IMR-90 (cell line): ENCODE results near the gene PTCH1. TPM values are rescaled to one million over a fixed set of nuclear protein-coding genes. Genes with fewer than 3 reads are reported as not detected.

ENCODE experiments used
- ATAC-seq: fragments of 200-7000 bp; cut with Tn5 transposase; 2 replicates; pipeline ENCODE4 v1.9.1; 2020; ENCODE audit warnings: low read depth, mild to moderate bottlenecking, moderate library complexity
- BruUV-seq: library from RNA; stranded (reverse); fragments of 400-500 nt; replicated peaks from 2 replicates; lab custom pipeline; 2021; lab: Mats Ljungman, UMichigan
- CTCF ChIA-PET: fragments of 300-600 bp; formaldehyde crosslinking; extraction: SDS; loops from one replicate; lab custom pipeline; 2021; ENCODE audit warnings: antibody characterized with exemption; lab: Yijun Ruan, JAX
- POLR2A ChIA-PET: fragments of 300-600 bp; sonication (Branson Sonifier 250); formaldehyde crosslinking; loops from one replicate; lab custom pipeline; 2022; ENCODE audit warnings: antibody characterized with exemption; ENCODE audit not compliant: unreplicated experiment; lab: Charles Lee
- DNase-seq: peaks from one replicate; pipeline ENCODE4 v3.0.0; 2013
- H2AFZ ChIP-seq: replicated peaks from 2 replicates; pipeline ENCODE3; 2013; ENCODE audit warnings: low read length, mild to moderate bottlenecking; ENCODE audit not compliant: poor library complexity
- H2AK5ac ChIP-seq: 2 replicates; pipeline ENCODE4 v1.6.1; 2013; ENCODE audit warnings: low read depth, low read length, inconsistent platforms
- H2AK9ac ChIP-seq: replicated peaks from 2 replicates; pipeline ENCODE3; 2013; ENCODE audit warnings: mild to moderate bottlenecking, low read depth, low read length, moderate library complexity; ENCODE audit not compliant: poor library complexity
- H2BK120ac ChIP-seq: 2 replicates; pipeline ENCODE4 v1.6.1; 2013; ENCODE audit warnings: low read depth, low read length, inconsistent platforms
- H2BK15ac ChIP-seq: 3 replicates; pipeline ENCODE4 v1.6.1; 2013; ENCODE audit warnings: low read depth, low read length, inconsistent platforms
- H2BK20ac ChIP-seq: 2 replicates; pipeline ENCODE4 v1.6.1; 2013; ENCODE audit warnings: low read depth, mild to moderate bottlenecking, inconsistent platforms, low read length, moderate library complexity
- H2BK5ac ChIP-seq: 2 replicates; pipeline ENCODE4 v1.6.1; 2013; ENCODE audit warnings: mild to moderate bottlenecking, low read depth, low read length, inconsistent platforms; ENCODE audit not compliant: poor library complexity, severe bottlenecking
- H3K14ac ChIP-seq: replicated peaks from 2 replicates; pipeline ENCODE4 v1.6.1; 2013; ENCODE audit warnings: low read depth, low read length, inconsistent platforms
- H3K18ac ChIP-seq: 2 replicates; pipeline ENCODE4 v1.6.1; 2013; ENCODE audit warnings: low read depth, low read length, control low read depth
- H3K23ac ChIP-seq: 2 replicates; pipeline ENCODE4 v1.6.1; 2013; ENCODE audit warnings: low read depth, low read length, inconsistent platforms
- H3K27ac ChIP-seq: 2 replicates; pipeline ENCODE4 v1.5.1; 2013; ENCODE audit warnings: mild to moderate bottlenecking, control low read depth, low read length; ENCODE audit not compliant: insufficient read depth
- H3K27me3 ChIP-seq: 2 replicates; pipeline ENCODE4 v1.6.1; 2013; ENCODE audit warnings: low read length; ENCODE audit not compliant: control insufficient read depth, insufficient read depth
- H3K36me3 ChIP-seq: 2 replicates; pipeline ENCODE4 v1.6.1; 2013; ENCODE audit warnings: low read length, mixed read lengths; ENCODE audit not compliant: control insufficient read depth, insufficient read depth
- H3K4ac ChIP-seq: 2 replicates; pipeline ENCODE4 v1.6.1; 2013; ENCODE audit warnings: low read depth, low read length, inconsistent platforms
- H3K4me1 ChIP-seq: 2 replicates; pipeline ENCODE4 v1.6.1; 2013; ENCODE audit warnings: low read length, mixed read lengths; ENCODE audit not compliant: control insufficient read depth, insufficient read depth
- H3K4me2 ChIP-seq: 2 replicates; pipeline ENCODE4 v1.6.1; 2013; ENCODE audit warnings: low read depth, mild to moderate bottlenecking, control low read depth, low read length, moderate library complexity
- H3K4me3 ChIP-seq: 2 replicates; pipeline ENCODE4 v1.5.1; 2013; ENCODE audit warnings: low read depth, mild to moderate bottlenecking, control low read depth, low read length, moderate library complexity; ENCODE audit not compliant: insufficient read depth
- H3K56ac ChIP-seq: 2 replicates; pipeline ENCODE4 v1.6.1; 2013; ENCODE audit warnings: low read length, inconsistent platforms; ENCODE audit not compliant: insufficient read depth; ENCODE audit errors: extremely low read depth
- H3K79me1 ChIP-seq, 2 experiments: 2 replicates each; pipeline ENCODE4 v1.6.1; 2013; ENCODE audit warnings: low read length in 2 of 2, inconsistent platforms in 1 of 2, low read depth in 1 of 2
- H3K9ac ChIP-seq: 2 replicates; pipeline ENCODE4 v1.6.1; 2013; ENCODE audit warnings: low read depth, low read length, control low read depth
- H3K9me1 ChIP-seq: 2 replicates; pipeline ENCODE4 v1.6.1; 2013; ENCODE audit warnings: low read length, inconsistent platforms; ENCODE audit not compliant: insufficient read depth
- H3K9me3 ChIP-seq: 2 replicates; pipeline ENCODE4 v1.6.1; 2013; ENCODE audit warnings: low read length; ENCODE audit not compliant: control insufficient read depth, insufficient read depth
- H4K20me1 ChIP-seq: 2 replicates; pipeline ENCODE4 v1.6.1; 2013; ENCODE audit warnings: low read length, inconsistent platforms; ENCODE audit not compliant: insufficient read depth
- H4K5ac ChIP-seq: 2 replicates; pipeline ENCODE4 v1.6.1; 2013; ENCODE audit warnings: mild to moderate bottlenecking, low read depth, low read length, control low read depth
- H4K8ac ChIP-seq, 2 experiments: 2 replicates each; pipeline ENCODE4 v1.6.1; 2013; ENCODE audit warnings: low read depth in 2 of 2, low read length in 2 of 2, control low read depth in 1 of 2, inconsistent platforms in 1 of 2
- H4K91ac ChIP-seq: 2 replicates; pipeline ENCODE4 v1.6.1; 2013; ENCODE audit warnings: low read depth, low read length, inconsistent platforms; ENCODE audit not compliant: insufficient read depth
- BHLHE40 ChIP-seq: fragments of 150-350 bp; IDR thresholded peaks from 2 replicates; pipeline ENCODE4 v1.6.1; 2016; ENCODE audit warnings: mild to moderate bottlenecking, low read depth, low read length
- CEBPB ChIP-seq: IDR thresholded peaks from 2 replicates; pipeline ENCODE4 v1.6.1; 2012; ENCODE audit warnings: low read depth, low read length, improper control_type of control experiment
- CHD1 ChIP-seq: IDR thresholded peaks from 2 replicates; pipeline ENCODE4 v1.6.1; 2012; ENCODE audit warnings: low read depth, low read length, improper control_type of control experiment
- CTCF ChIP-seq: conservative IDR thresholded peaks from 2 replicates; pipeline ENCODE4 v1.5.1; 2012; ENCODE audit warnings: mild to moderate bottlenecking, low read depth, low read length, improper control_type of control experiment
- ELK1 ChIP-seq: fragments of 150-350 bp; IDR thresholded peaks from 2 replicates; pipeline ENCODE4 v1.6.1; 2016; ENCODE audit warnings: low read depth, mild to moderate bottlenecking, low read length, moderate library complexity, borderline replicate concordance
- FOS ChIP-seq: fragments of 150-350 bp; IDR thresholded peaks from 2 replicates; pipeline ENCODE4 v1.6.1; 2016; ENCODE audit warnings: low read depth, low read length
- MAFK ChIP-seq: IDR thresholded peaks from 2 replicates; pipeline ENCODE4 v1.6.1; 2012; ENCODE audit warnings: low read depth, low read length, improper control_type of control experiment
- MAZ ChIP-seq: IDR thresholded peaks from 2 replicates; pipeline ENCODE4 v1.6.1; 2012; ENCODE audit warnings: low read depth, mild to moderate bottlenecking, low read length, improper control_type of control experiment, moderate library complexity, borderline replicate concordance
- MXI1 ChIP-seq: IDR thresholded peaks from 2 replicates; pipeline ENCODE4 v1.6.1; 2012; ENCODE audit warnings: low read depth, mild to moderate bottlenecking, low read length, moderate library complexity, borderline replicate concordance
- NFE2L2 ChIP-seq: fragments of 150-350 bp; IDR thresholded peaks from 2 replicates; pipeline ENCODE4 v1.6.1; 2016; ENCODE audit warnings: low read depth, mild to moderate bottlenecking, low read length
- POLR2A ChIP-seq: IDR thresholded peaks from 2 replicates; pipeline ENCODE4 v1.6.1; 2012; ENCODE audit warnings: mild to moderate bottlenecking, low read depth, low read length
- RAD21 ChIP-seq: IDR thresholded peaks from 2 replicates; pipeline ENCODE4 v1.6.1; 2012; ENCODE audit warnings: low read length, improper control_type of control experiment
- RCOR1 ChIP-seq: IDR thresholded peaks from 2 replicates; pipeline ENCODE4 v1.6.1; 2012; ENCODE audit warnings: mild to moderate bottlenecking, low read length, improper control_type of control experiment; ENCODE audit not compliant: insufficient replicate concordance
- RFX5 ChIP-seq: IDR thresholded peaks from 2 replicates; pipeline ENCODE4 v1.8.0; 2012; ENCODE audit warnings: low read depth, mild to moderate bottlenecking, low read length, moderate library complexity
- SMC3 ChIP-seq: fragments of 150-350 bp; IDR thresholded peaks from 2 replicates; pipeline ENCODE4 v1.6.1; 2016; ENCODE audit warnings: low read depth, mild to moderate bottlenecking, antibody characterized with exemption, low read length, moderate library complexity
- USF2 ChIP-seq: fragments of 150-350 bp; IDR thresholded peaks from 2 replicates; pipeline ENCODE4 v1.6.1; 2017; ENCODE audit warnings: mild to moderate bottlenecking, antibody characterized with exemption, low read length, low read depth
- WGBS, 2 experiments: methylation state at CpG; one replicate each; pipeline versions ENCODE4 v1.1.5 to v1.1.7; 2013; ENCODE audit warnings: missing lambda C conversion rate in 2 of 2; ENCODE audit not compliant: insufficient read length in 1 of 2; ENCODE audit errors: extremely low coverage in 2 of 2; 5-methylcytosine and 5-hydroxymethylcytosine counted together
- dilution Hi-C: fragments of 300-500 bp; cut with HindIII; formaldehyde crosslinking; loops from one replicate; pipeline ENCODE4 v1.14.3; 2018; ENCODE audit warnings: low sequenced_read_pairs; ENCODE audit not compliant: unreplicated experiment
- in situ Hi-C: fragments of 300-500 bp; cut with MboI; formaldehyde crosslinking; loops from 3 replicates; pipeline ENCODE4 v1.14.3; 2019; ENCODE audit warnings: low sequenced_read_pairs, inconsistent platforms, mixed read lengths
- intact Hi-C: fragments of 100-400 bp; cut with micrococcal nuclease; formaldehyde crosslinking; loops from 2 replicates; pipeline ENCODE4 v1.10.0; 2022
- polyA plus RNA-seq, 3 experiments: library from polyadenylated mRNA; depleted of rRNA; stranded (reverse); fragments of >200 nt; gene quantifications; 2 replicates each; pipeline ENCODE4 v1.2.3, GENCODE V29; 2012; ENCODE audit warnings: low replicate concordance in 1 of 3
- total RNA-seq: library from RNA; depleted of rRNA; stranded (reverse); fragments of >200 nt; gene quantifications from 2 replicates; pipeline ENCODE4 v1.2.3, GENCODE V29; 2012

Gene PTCH1
- total and polyA plus RNA-seq, 2 of the 4 experiments (the other 2 are of a cell fraction), result 4.1 to 5.0 TPM

- TF ChIP-seq RAD21, result no peak
- TF ChIP-seq USF2, result no peak
- no peak for TF ChIP-seq ELK1
- TF ChIP-seq SMC3, result no peak
- no peak for TF ChIP-seq RFX5
- TF ChIP-seq CHD1, result no peak
- no peak for TF ChIP-seq CEBPB
- no peak for TF ChIP-seq BHLHE40
- TF ChIP-seq MAZ, result no peak
- TF ChIP-seq NFE2L2, result no peak
- TF ChIP-seq MXI1, result no peak
- TF ChIP-seq RCOR1, result no peak
- TF ChIP-seq CTCF, result no peak
- no peak for TF ChIP-seq FOS
- TF ChIP-seq POLR2A, result no peak
- no peak for TF ChIP-seq MAFK
- H2BK120ac ChIP-seq, result no peak overlapping the region
- WGBS, 2 experiments, result 100% methylated on average over 1 of the region's 2 CpGs; no CpG with 5 or more reads in 1 of the 2 experiments
- dilution Hi-C loops (no loop called here), intact Hi-C loops (no loop called here), in situ Hi-C loops (no loop called here)
- no peak overlapping the region for H2AK5ac ChIP-seq
- H3K36me3 ChIP-seq, result peaks cover 39% of the 10 kb centered on the region; the same call in 1 of the 2 replicates
- H4K5ac ChIP-seq, result no peak overlapping the region
- H4K8ac ChIP-seq, result no peak overlapping the region
- H3K14ac ChIP-seq, result no peak overlapping the region
- ATAC-seq (no peak), DNase-seq (no peak)
- H3K56ac ChIP-seq, result no peak overlapping the region
- H3K4me1 ChIP-seq, result no peaks in the 10 kb centered on the region
- H3K4me2 ChIP-seq, result no peak overlapping the region
- no peaks in the 10 kb centered on the region for H3K27me3 ChIP-seq
- ChIA-PET POLR2A (no interaction called here), CTCF (no interaction called here)
- no peak overlapping the region for H3K27ac ChIP-seq
- H3K79me1 ChIP-seq, result no peaks in the 10 kb centered on the region
- no peak overlapping the region for H2BK20ac ChIP-seq
- H2BK5ac ChIP-seq, result no peak overlapping the region
- H3K18ac ChIP-seq, result no peak overlapping the region
- no peaks in the 10 kb centered on the region for H4K20me1 ChIP-seq
- no peak overlapping the region for H3K23ac ChIP-seq
- no peak overlapping the region for H2BK15ac ChIP-seq
- H2AFZ ChIP-seq, result no peak overlapping the region
- H3K9ac ChIP-seq, result no peak overlapping the region
- H3K4me3 ChIP-seq, result no peak overlapping the region
- no peak overlapping the region for H2AK9ac ChIP-seq
- BruUV-seq, result no TSS peak
- no peak overlapping the region for H4K91ac ChIP-seq
- H3K9me1 ChIP-seq, result peaks cover 5% of the 10 kb centered on the region; the same call in 1 of the 2 replicates
- no peak overlapping the region for H3K4ac ChIP-seq
- H3K9me3 ChIP-seq, result no peaks in the 10 kb centered on the region
These were observed 73.5 kb downstream of the PTCH1 start for GRCh38 chr9:95443301-95443700.
